Suppressor macrophage treated with lipopolysaccharide for 4 hours (primary cell): ENCODE measurements around the gene ATXN3L.

Experiments
- DNase-seq: peaks from one replicate; pipeline ENCODE4 v3.0.0-alpha.2; 2020

Gene ATXN3L

GRCh38 chrX:13319953-13320352 is at the start of gene ATXN3L:
ATXN3L (minus strand) TSS chrX:13320053; CDS start chrX:13319934, 119 bp downstream.
- no peak for DNase-seq

GRCh38 chrX:13369256-13370030 is 49.6 kb upstream of the ATXN3L start:
- DNase-seq: no peak

- DNase-seq: no peak
Measured at GRCh38 chrX:13367950-13368349, 48.1 kb upstream of the ATXN3L start.

GRCh38 chrX:13366698-13367097 is 46.8 kb upstream of the ATXN3L start:
- no peak for DNase-seq

GRCh38 chrX:13365161-13365560 is 45.3 kb upstream of the ATXN3L start:
- no peak for DNase-seq

- DNase-seq: no peak
Measured at GRCh38 chrX:13364230-13364857, 44.5 kb upstream of the ATXN3L start.

- no peak for DNase-seq
Measured at GRCh38 chrX:13360146-13360545, 40.3 kb upstream of the ATXN3L start.

- no peak for DNase-seq
Measured at GRCh38 chrX:13357925-13358324, 38.1 kb upstream of the ATXN3L start.

GRCh38 chrX:13346646-13347045 is 26.8 kb upstream of the ATXN3L start:
- no peak for DNase-seq

- DNase-seq: peak; percentile 1
Measured at GRCh38 chrX:13345438-13345837, 25.6 kb upstream of the ATXN3L start.

GRCh38 chrX:13345037-13345436 is 25.2 kb upstream of the ATXN3L start:
- DNase-seq: peak; percentile 33

GRCh38 chrX:13341491-13342101 is 21.7 kb upstream of the ATXN3L start:
- no peak for DNase-seq

GRCh38 chrX:13340182-13340791 is 20.4 kb upstream of the ATXN3L start:
- DNase-seq: no peak

GRCh38 chrX:13339607-13340006 is 19.8 kb upstream of the ATXN3L start:
- DNase-seq: no peak

GRCh38 chrX:13338996-13339515 is 19.2 kb upstream of the ATXN3L start:
- DNase-seq: no peak

GRCh38 chrX:13334491-13334890 is 14.6 kb upstream of the ATXN3L start:
- DNase-seq: no peak

- DNase-seq: no peak
Measured at GRCh38 chrX:13330446-13330845, 10.6 kb upstream of the ATXN3L start.

GRCh38 chrX:13327666-13328065 is 7.8 kb upstream of the ATXN3L start:
- no peak for DNase-seq

- DNase-seq: no peak
Measured at GRCh38 chrX:13323241-13323640, 3.4 kb upstream of the ATXN3L start.

GRCh38 chrX:13317366-13317765 is 2.5 kb downstream of the ATXN3L start:
- DNase-seq: no peak

- no peak for DNase-seq
Measured at GRCh38 chrX:13311560-13311959, 8.3 kb downstream of the ATXN3L start.

- DNase-seq: no peak
Measured at GRCh38 chrX:13309631-13310030, 10.2 kb downstream of the ATXN3L start.

- no peak for DNase-seq
Measured at GRCh38 chrX:13307041-13307440, 12.8 kb downstream of the ATXN3L start.
